Stimulated activated CD8-positive, alpha-beta memory T cell treated with anti-CD3 and anti-CD28 coated beads, Interleukin-4, amount 100 ng/mL, for 1 hour (primary cell): ENCODE results near the gene CYB561A3.
"Not testable (repeated sequence)": the region's sequence is repeated elsewhere in the genome, so short reads cannot be mapped to it uniquely, and the experiment has no call there.

Experiments
- DNase-seq, 2 donors: peaks; one replicate each; pipeline ENCODE4 v3.0.0-alpha.2; 2020; ENCODE audit warnings: low read depth in 2 of 2, low spot score in 1 of 2

The CYB561A3 gene, protein sequence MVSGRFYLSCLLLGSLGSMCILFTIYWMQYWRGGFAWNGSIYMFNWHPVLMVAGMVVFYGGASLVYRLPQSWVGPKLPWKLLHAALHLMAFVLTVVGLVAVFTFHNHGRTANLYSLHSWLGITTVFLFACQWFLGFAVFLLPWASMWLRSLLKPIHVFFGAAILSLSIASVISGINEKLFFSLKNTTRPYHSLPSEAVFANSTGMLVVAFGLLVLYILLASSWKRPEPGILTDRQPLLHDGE

GRCh38 chr11:61361741-61362541 lies at the start of gene CYB561A3, which contains the start of gene TMEM138:
CYB561A3 (minus strand) TSS chr11:61361882; CDS start chr11:61356713, 5,169 bp downstream.
TMEM138 (plus strand) TSS chr11:61362374; CDS start chr11:61364391, 2,017 bp downstream.
- DNase-seq = peak; percentile 72 to 76

GRCh38 chr11:61406991-61407728 lies 45.5 kb upstream of the CYB561A3 start:
- no peak for DNase-seq

- DNase-seq = no peak
Observed at GRCh38 chr11:61406067-61406466, 44.4 kb upstream of the CYB561A3 start.

DNA sequence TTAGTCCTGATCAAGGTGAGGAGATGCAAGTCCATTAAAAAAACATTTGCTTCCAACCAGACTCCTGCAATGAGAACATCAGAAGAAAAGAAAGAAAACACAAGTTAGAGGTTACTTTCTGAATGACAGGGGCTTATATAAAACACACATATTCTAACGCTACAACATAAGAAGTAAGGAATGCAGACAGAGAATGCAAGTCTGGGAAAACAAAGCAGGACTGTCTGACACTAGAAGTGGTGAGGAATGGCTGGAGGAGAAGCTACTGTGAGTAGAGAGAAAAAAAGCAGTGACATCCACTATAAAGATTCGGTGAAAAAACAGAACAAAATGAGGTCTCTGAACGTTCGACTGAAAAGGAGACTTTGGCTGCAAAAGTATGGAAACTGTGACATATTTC lies 43.0 kb upstream of the CYB561A3 start:
- DNase-seq = no peak

DNA sequence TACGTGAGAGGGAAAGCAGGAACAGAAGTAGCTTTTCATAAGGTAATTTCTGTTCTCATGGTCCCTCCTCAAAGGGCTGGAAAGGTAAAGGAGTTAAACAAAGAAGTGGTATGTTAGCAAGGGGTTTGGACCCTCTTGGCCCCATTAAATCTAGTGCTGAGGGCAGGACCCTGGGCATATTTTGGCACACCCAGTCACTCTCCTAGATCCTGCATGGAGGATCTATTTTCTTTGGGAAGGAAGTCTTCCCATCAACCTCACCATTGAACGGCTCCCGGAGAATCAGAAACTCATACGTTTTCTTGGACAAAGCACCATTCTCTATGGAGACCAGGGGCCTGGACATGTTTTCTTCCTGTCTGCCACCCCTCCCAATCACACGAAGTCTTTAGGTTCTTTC lies 42.4 kb upstream of the CYB561A3 start:
- no peak for DNase-seq

- no peak for DNase-seq
Observed at GRCh38 chr11:61403658-61404057, 42.0 kb upstream of the CYB561A3 start.

DNA sequence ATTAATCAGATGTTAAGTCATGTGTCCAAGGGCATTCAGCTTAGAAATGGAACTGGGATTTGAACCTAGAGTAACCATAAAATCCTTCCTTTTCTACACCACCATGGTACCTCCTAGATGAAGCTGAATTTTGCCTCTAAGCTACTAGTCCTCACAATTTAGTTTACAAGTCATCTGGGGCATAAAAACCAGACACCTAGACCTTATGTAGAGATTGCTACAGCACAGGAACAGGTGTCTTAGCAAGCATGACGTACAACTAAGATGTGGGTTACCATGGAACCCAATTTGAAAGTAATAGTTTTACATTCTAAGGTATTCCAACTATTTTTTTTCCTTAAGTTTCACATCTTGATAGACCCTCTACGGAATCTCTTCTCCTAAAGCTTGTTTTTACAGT lies 39.9 kb upstream of the CYB561A3 start:
- no peak for DNase-seq

DNA sequence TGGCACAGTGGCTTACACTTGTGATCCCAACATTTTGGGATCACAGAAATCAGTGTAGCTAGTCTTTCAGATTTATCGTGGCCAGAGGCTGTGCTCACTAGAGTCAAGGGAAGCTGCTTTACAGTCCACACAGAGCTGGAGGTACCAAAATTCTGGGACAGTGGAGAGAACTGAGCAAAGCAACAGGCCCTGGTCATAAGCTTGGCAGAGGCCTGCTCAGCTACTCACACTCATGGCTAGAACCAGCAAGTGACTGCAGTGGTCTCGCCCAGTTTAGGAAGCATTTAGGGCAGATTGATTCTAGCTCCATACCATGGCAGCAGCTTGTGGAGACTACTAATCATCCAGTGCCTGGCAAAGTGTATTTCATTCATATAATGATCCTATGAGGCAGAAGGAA lies 39.5 kb upstream of the CYB561A3 start:
- no peak for DNase-seq

GRCh38 chr11:61392981-61393595 lies 31.4 kb upstream of the CYB561A3 start:
- DNase-seq = no peak

- DNase-seq = no peak
Observed at GRCh38 chr11:61390161-61390560, 28.5 kb upstream of the CYB561A3 start.

GRCh38 chr11:61384271-61385242 lies 22.9 kb upstream of the CYB561A3 start:
- DNase-seq = no peak

DNA sequence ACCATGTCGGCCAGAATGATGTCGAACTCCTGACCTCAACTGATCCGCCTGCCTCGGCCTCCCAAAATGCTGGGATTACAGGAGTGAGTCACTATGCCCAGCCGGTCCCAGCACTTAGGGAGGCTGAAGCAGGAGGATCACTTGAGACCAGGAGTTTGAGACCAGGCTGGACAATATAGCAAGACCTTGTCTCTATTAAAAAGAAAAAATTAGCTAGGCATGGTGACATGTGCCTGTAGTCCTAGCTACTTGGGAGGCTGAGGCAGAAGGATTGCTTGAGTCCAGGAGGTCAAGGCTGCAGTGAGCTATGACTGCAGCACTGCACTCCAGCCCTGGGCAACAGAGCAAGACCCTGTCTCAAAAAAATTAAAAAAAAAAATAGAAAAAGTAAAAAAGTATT lies 22.2 kb upstream of the CYB561A3 start:
- DNase-seq = not testable (repeated sequence)

DNA sequence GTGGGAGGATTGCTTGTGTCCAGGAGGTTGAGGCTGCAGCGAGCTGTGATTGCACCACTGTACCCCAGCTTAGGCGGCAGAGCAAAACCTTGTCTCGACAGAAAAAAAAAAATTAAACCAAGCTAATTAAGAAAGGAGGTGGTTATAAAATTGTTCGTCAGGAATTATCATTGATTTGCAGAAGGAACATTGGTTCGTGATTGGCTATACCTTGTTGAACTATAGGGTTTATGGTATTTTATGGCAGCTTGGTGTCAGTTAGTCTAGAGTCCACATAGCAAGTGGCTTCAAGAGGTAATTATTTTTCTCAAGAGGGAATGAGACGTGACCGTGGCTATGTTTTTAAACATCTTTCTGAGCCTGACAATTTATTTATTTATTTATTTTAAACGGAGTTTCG lies 19.2 kb upstream of the CYB561A3 start:
- DNase-seq = no peak

GRCh38 chr11:61378713-61379313 lies 17.1 kb upstream of the CYB561A3 start:
- no peak for DNase-seq

DNA sequence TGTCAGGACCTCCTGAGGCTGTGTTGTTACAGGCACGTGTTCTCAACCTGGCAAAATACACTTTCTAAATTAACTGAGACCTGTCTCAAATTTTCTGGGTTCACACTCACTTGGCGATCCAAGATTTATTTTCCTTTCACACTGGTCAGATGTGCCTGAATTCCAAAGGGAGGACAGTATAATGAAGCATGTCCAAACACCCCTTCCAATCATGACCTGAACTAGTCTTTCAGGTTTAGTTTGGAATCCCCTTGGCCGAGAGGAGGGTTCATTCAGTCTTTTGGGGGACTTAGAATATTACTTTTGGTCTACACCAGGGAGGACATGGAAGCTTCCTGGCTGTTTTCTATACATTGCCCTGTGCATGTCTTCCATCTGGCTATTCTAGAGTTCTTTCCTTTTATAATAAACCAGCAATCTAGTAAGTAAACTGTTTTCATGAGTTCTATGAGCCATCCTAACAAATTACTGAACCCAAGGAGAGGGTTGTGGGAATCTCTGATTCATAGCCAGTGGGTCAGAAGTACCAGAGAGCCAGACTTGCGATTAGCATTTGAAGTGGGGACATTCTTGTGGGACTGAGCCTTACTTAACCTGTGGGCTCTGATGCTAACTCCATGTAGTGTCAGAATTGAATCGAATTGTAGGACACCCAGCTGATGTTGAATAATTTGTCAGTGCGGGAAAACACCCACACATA lies 15.9 kb upstream of the CYB561A3 start:
- no peak for DNase-seq

GRCh38 chr11:61375761-61376108 lies 14.1 kb upstream of the CYB561A3 start:
- DNase-seq = no peak

GRCh38 chr11:61372659-61373420 lies 11.2 kb upstream of the CYB561A3 start:
- DNase-seq = no peak

DNA sequence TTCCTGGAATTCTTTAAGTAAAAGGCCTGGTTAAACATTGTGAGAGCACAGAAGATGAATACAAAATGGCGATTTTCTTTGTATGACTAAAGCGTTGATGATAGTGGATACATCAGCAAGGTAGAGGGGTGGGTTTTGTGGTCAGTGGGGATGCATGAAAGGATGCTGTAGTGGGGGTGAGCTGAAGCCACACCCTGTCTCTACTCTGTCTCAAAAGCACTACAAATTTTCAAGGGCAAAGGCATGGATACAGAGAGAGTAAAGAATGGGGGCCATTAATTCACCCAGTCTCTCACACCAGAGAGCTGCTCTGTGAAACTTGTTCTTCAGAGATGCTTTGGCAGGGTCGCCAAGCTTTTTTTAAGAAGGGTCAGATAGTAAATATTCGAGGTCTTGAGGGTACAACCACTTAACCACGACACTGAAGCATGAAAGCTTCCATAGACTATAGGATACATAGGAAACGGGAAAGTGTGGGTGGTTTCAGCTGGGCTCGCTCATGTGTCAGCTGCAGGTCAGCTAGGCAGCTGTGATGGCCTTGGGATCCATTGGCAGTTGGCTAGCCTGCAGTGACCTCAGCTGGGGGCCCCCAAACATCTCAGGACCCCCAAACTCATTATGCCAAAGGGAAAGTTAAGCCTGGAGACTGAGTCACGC lies 8.8 kb upstream of the CYB561A3 start:
- DNase-seq = no peak
